Natural killer cell treated with Interleukin-12 subunit alpha and Interleukin-12 subunit beta and Interleukin-15 and Interleukin-18, amount 100 ng/mL, for 72 hours (primary cell): ENCODE measurements around the gene SGK1. TPM values are rescaled to one million over a fixed set of nuclear protein-coding genes. Genes with fewer than 3 reads are reported as not detected.

Experiments
- ATAC-seq, 2 donors: fragments of 150-1000 bp; cut with Tn5 transposase in 1 of 2; sonication (Bioruptor Pico), chemical (Tn5 transposase) in 1 of 2; 2 replicates each; pipeline ENCODE4 v1.10.0; 2021
- DNase-seq: peaks from one replicate; pipeline ENCODE4 v3.0.0; 2022; ENCODE audit warnings: low spot score
- H3K27ac Mint-ChIP-seq, 2 donors: 1 replicate in 1 of 2; 2 replicates in 1 of 2; pipeline ENCODE4 v1.8.0; 2022; ENCODE audit warnings: mixed read lengths in 2 of 2, mild to moderate bottlenecking in 1 of 2, moderate library complexity in 1 of 2
- H3K27me3 Mint-ChIP-seq, 2 donors: 1 replicate in 1 of 2; 2 replicates in 1 of 2; pipeline ENCODE4 v1.8.0; 2022; ENCODE audit warnings: mixed read lengths in 2 of 2
- H3K36me3 Mint-ChIP-seq: one replicate; pipeline ENCODE4 v1.8.0; 2022; ENCODE audit warnings: mixed read lengths
- H3K4me1 Mint-ChIP-seq, 2 donors: 1 replicate in 1 of 2; 2 replicates in 1 of 2; pipeline ENCODE4 v1.8.0; 2022; ENCODE audit warnings: low read depth in 2 of 2, mixed read lengths in 2 of 2, mild to moderate bottlenecking in 1 of 2
- H3K4me3 Mint-ChIP-seq: one replicate; pipeline ENCODE4 v1.8.0; 2022; ENCODE audit warnings: mixed read lengths
- H3K9me3 Mint-ChIP-seq: 2 replicates; pipeline ENCODE4 v1.8.0; 2022; ENCODE audit warnings: mixed read lengths
- total RNA-seq, 2 donors: library from RNA; stranded (reverse); gene quantifications; one replicate each; pipeline ENCODE4 v1.2.3, GENCODE V29; 2022

Gene SGK1
- total RNA-seq = 100 to 1,000 TPM; 117 to 119 TPM

GRCh38 chr6:134317471-134318131 is at the start of gene SGK1:
SGK1 (minus strand) TSS chr6:134318112; CDS start chr6:134317460, 652 bp downstream.
- H3K27ac Mint-ChIP-seq = no peak within 1 kb of the TSS
- peaks cover 3% of the 10 kb centered on the region for H3K9me3 Mint-ChIP-seq
- ATAC-seq (peak; percentile 52 to 61), DNase-seq (no peak)
- H3K4me3 Mint-ChIP-seq = peak within 1 kb of the TSS; percentile 85
- H3K36me3 Mint-ChIP-seq = peaks cover 5% of the 10 kb centered on the region
- H3K27me3 Mint-ChIP-seq = peaks cover 46 to 71% of the 10 kb centered on the region in 2 donors
- H3K4me1 Mint-ChIP-seq = peaks cover 10 to 16% of the 10 kb centered on the region in 2 donors

DNA sequence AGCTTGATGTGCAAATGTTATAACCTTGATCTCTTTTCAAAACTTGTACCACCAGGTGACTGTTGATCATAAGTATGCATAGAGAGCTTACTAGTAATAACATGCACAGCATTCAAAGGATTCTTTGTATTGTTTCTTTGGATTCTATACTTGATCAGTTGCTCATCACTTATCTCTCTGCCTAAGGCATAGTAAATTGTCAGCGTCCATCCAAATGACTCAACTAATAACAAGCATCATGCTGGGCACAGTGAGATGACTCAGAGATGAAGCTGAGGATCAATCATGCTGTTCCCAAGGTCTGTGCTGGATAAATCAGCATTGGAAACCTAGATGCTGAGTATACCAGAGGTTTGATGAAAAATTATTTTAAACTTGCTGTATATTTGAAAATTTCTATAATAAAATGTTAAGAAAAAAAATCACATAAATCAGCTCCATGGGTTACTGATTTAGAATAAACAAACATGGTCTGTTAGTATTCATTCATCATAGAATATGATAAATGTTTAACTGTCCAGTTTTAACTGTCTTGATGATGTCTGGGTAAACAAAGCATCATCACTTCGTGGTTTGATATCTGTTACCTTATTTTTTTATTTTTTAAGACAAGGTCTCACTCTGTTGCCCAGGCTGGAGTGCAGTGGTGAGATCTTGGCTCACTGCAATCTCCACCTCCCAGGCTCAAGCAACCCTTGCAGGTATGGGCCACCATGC is 45.6 kb upstream of the SGK1 start:
- ATAC-seq = no peak
- Mint-ChIP-seq H3K9me3 (no peaks in the 10 kb centered on the region), H3K36me3 (no peaks in the 10 kb centered on the region), H3K4me1 (no peaks in the 10 kb centered on the region), H3K27me3 (peaks cover 3 to 15% of the 10 kb centered on the region in 2 donors), H3K27ac (no peak overlapping the region), H3K4me3 (no peak overlapping the region)
- DNase-seq = no peak

- Mint-ChIP-seq H3K36me3 (no peaks in the 10 kb centered on the region), H3K4me1 (peaks cover 0 to 3% of the 10 kb centered on the region in 2 donors), H3K4me3 (no peak overlapping the region), H3K27me3 (peaks cover 5 to 15% of the 10 kb centered on the region in 2 donors), H3K27ac (no peak overlapping the region), H3K9me3 (peaks cover 3% of the 10 kb centered on the region)
- DNase-seq (no peak), ATAC-seq (no peak)
Observed at GRCh38 chr6:134361011-134361410, 43.1 kb upstream of the SGK1 start.

- no peak for DNase-seq
- no peak for ATAC-seq
- Mint-ChIP-seq H3K27me3 (peaks cover 2 to 6% of the 10 kb centered on the region in 2 donors), H3K9me3 (peaks cover 3% of the 10 kb centered on the region), H3K4me1 (peaks cover 0 to 3% of the 10 kb centered on the region in 2 donors), H3K36me3 (no peaks in the 10 kb centered on the region), H3K27ac (no peak overlapping the region), H3K4me3 (no peak overlapping the region)
Observed at GRCh38 chr6:134359302-134359701, 41.4 kb upstream of the SGK1 start.

DNA sequence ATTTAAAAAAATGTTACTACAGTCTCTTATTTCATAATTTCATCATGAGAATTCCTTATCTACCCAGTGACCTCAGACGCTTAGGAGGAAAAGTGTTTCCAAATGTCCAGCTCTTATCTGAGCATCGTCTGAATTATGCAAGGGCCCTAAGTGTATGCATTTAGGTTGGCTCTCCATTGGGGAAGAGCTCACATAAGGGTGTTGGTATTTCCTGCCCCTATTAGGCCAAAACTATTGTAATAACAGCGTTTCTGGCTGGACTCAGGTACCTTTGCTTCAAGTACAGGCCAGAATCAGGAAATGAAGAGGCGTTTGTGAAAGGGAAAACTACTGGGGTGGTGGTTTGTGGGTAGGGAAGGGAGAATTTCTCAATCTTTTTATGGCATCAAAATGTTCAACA is 40.4 kb upstream of the SGK1 start:
- Mint-ChIP-seq H3K36me3 (no peaks in the 10 kb centered on the region), H3K27me3 (peaks cover 2 to 14% of the 10 kb centered on the region in 2 donors), H3K4me3 (no peak overlapping the region), H3K4me1 (peaks cover 0 to 3% of the 10 kb centered on the region in 2 donors), H3K27ac (no peak overlapping the region), H3K9me3 (peaks cover 3% of the 10 kb centered on the region)
- DNase-seq (no peak), ATAC-seq (no peak)

DNA sequence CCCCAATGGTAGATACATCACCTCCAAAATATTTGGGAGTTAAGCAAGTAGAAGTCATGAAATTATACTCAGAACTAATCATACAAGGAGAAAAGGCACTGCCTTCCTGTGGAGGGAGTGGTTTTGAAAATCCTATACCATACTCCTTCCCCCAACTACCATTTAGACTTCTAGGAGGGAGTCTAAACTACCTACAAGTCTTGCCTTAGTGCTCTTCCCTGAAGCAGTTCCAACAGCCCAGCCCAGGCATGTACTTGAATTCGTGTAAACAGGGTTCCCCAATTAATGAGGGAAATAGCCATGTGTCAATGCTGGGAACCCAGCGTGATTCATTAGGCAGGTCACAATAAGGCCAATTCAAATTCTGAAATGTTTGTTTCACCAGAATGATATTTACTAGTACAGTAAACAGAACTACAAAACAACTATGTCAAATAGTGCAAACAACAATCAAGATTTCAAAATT is 39.1 kb upstream of the SGK1 start:
- no peak overlapping the region for H3K4me3 Mint-ChIP-seq
- peaks cover 3% of the 10 kb centered on the region for H3K9me3 Mint-ChIP-seq
- H3K4me1 Mint-ChIP-seq = peaks cover 0 to 6% of the 10 kb centered on the region in 2 donors
- H3K36me3 Mint-ChIP-seq = no peaks in the 10 kb centered on the region
- ATAC-seq = no peak
- no peak overlapping the region for H3K27ac Mint-ChIP-seq
- DNase-seq = no peak
- H3K27me3 Mint-ChIP-seq = peaks cover 5 to 14% of the 10 kb centered on the region in 2 donors

GRCh38 chr6:134356405-134356804 is 38.5 kb upstream of the SGK1 start:
- no peak for DNase-seq
- Mint-ChIP-seq H3K27me3 (peaks cover 5 to 11% of the 10 kb centered on the region in 2 donors), H3K4me1 (peaks cover 0 to 6% of the 10 kb centered on the region in 2 donors), H3K9me3 (peaks cover 3% of the 10 kb centered on the region), H3K4me3 (no peak overlapping the region), H3K27ac (no peak overlapping the region), H3K36me3 (no peaks in the 10 kb centered on the region)
- no peak for ATAC-seq

GRCh38 chr6:134352786-134353480 is 35.0 kb upstream of the SGK1 start:
- H3K4me1 Mint-ChIP-seq = peaks cover 0 to 3% of the 10 kb centered on the region in 2 donors
- H3K4me3 Mint-ChIP-seq = no peak overlapping the region
- peak overlapping the region in 1 of 2 donors; percentile 44 for H3K27ac Mint-ChIP-seq
- DNase-seq (no peak), ATAC-seq (no peak)
- H3K27me3 Mint-ChIP-seq = peaks cover 2 to 7% of the 10 kb centered on the region in 2 donors
- H3K9me3 Mint-ChIP-seq = peaks cover 3% of the 10 kb centered on the region
- no peaks in the 10 kb centered on the region for H3K36me3 Mint-ChIP-seq

DNA sequence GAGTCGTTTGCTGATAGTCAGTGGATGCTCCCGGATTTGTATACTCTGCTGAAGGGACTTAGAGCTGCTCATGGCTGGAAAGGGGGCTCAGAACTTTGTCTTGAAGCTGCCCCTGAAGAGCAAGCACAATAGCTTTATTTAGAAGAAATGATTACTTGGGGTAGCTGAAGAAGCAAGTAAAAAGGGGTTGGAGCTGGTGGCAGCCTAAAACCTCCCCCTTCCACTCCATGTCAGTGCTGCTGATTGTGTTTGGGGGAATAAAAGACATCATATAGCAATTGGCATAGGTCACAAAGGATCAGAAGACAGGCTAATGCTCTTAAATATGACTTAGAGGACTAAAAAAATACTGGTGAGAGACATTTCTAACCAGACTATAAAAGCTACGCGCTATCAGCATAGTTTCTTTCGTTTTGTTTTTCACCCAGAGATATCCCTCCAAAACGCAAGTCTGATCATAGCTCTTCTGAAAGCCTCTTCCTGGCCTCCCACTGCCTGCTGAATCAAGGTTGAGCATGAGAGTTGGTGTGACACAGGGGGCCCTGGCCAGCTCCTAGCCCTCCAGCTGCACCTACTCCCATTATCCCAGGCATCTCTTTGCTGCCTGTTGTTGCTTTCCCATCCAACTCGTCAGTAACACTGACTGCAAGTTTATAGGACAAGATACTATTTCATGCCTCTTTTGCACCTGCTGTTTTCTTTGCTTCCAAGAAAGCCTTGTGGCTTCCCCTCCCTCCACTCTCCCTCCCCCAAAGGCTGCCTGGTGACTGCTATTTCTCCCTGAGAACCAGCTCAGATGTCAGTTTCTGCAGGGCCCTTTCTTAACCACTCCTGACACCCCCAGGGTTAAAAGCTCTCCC is 33.9 kb upstream of the SGK1 start:
- DNase-seq (no peak), ATAC-seq (peak in 1 of 2 donors; percentile 53)
- Mint-ChIP-seq H3K27me3 (peaks cover 2 to 7% of the 10 kb centered on the region in 2 donors), H3K4me3 (no peak overlapping the region), H3K9me3 (peaks cover 3% of the 10 kb centered on the region), H3K4me1 (peaks cover 0 to 3% of the 10 kb centered on the region in 2 donors), H3K27ac (peak overlapping the region in 1 of 2 donors; percentile 44), H3K36me3 (no peaks in the 10 kb centered on the region)

DNA sequence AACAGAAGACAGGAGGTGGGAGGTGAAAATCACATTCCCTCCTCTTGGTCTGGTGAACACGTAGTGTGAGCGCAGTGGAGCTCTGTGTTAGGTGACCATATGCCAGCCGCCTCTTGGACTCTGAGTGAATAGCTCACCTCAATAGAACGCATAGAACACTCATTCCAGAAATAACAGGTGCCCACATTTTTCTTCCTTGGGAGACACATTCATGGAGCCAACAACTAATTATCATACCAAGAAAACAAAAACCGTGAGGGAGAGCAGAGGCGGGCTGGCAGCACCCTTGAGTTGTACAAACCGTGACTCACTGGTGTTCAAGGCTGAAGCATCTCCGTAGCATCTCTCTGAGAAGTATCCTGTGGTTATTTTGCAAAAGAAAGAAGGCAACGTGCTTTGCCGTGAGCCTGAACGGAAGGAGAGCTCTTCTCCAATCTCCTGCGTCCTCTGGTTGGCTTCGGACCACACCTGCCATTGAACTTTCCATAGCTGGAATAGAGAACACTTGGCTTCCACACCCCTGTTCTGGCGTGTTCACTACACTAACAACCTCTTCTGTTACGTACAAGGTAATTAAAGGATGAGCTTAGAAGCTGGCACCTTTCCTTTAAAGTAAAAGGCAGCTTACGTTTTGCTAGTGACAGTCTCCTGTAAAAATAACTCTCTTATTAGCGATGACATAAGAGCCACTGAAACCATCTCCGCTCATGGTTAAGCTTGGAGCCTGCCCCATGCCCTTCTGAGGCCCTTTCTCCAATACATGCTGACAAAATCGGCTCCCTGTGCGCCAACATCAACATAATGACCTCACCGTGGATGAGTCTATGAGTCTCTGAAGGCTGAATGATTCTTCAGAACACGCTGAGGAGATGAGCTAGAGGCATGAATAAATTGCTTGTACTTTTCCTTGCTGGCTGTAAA is 30.2 kb upstream of the SGK1 start:
- no peaks in the 10 kb centered on the region for H3K36me3 Mint-ChIP-seq
- H3K4me1 Mint-ChIP-seq = peaks cover 0 to 3% of the 10 kb centered on the region in 2 donors
- ATAC-seq (no peak), DNase-seq (no peak)
- no peak overlapping the region for H3K4me3 Mint-ChIP-seq
- H3K27me3 Mint-ChIP-seq = peaks cover under 1 to 2% of the 10 kb centered on the region in 2 donors
- H3K27ac Mint-ChIP-seq = no peak overlapping the region
- no peaks in the 10 kb centered on the region for H3K9me3 Mint-ChIP-seq

DNA sequence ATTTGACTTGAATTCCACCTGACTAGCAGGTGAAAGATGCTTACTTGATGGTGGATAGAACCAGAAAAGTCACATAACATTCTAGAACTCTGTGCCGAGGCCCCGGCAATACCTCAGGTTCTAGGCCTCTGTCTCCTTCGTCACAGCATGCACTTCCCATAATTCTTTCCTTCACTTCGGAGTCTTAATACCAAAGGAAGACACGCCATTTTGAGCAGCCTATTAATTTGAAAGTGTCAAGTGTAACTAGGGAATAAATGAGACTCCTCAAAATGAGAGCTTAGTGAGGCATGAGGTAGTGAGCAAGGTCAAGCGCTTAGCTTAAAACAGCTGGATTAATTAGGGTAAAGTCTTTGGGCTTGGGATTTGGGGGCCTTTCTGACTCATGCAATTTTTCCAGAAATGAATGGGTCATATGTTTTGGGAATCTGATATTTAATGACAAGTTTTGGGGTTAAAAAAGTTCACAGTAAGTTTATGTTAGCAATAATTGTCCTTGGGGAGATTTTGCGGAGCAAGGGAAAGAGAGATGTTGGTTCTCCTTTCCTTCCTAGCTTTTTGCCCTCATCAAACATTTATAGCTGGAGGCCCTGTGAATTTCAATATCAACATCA is 29.1 kb upstream of the SGK1 start:
- Mint-ChIP-seq H3K4me3 (no peak overlapping the region), H3K4me1 (no peaks in the 10 kb centered on the region), H3K9me3 (no peaks in the 10 kb centered on the region), H3K36me3 (no peaks in the 10 kb centered on the region), H3K27me3 (peaks cover 0 to 7% of the 10 kb centered on the region in 2 donors), H3K27ac (no peak overlapping the region)
- ATAC-seq = no peak
- no peak for DNase-seq

GRCh38 chr6:134345789-134346188 is 27.9 kb upstream of the SGK1 start:
- Mint-ChIP-seq H3K27ac (peak overlapping the region in 1 of 2 donors; percentile 37), H3K36me3 (no peaks in the 10 kb centered on the region), H3K4me3 (no peak overlapping the region), H3K4me1 (no peaks in the 10 kb centered on the region), H3K27me3 (peaks cover 0 to 7% of the 10 kb centered on the region in 2 donors), H3K9me3 (no peaks in the 10 kb centered on the region)
- no peak for ATAC-seq
- no peak for DNase-seq
